IPS-NIHi11 (cell line): Measurements from ENCODE around the gene CCR3.

ENCODE experiments used
- DNase-seq: peaks from one replicate; pipeline ENCODE4 v3.0.0; 2012; ENCODE audit warnings: mixed read lengths, low spot score

The CCR3 gene

DNA sequence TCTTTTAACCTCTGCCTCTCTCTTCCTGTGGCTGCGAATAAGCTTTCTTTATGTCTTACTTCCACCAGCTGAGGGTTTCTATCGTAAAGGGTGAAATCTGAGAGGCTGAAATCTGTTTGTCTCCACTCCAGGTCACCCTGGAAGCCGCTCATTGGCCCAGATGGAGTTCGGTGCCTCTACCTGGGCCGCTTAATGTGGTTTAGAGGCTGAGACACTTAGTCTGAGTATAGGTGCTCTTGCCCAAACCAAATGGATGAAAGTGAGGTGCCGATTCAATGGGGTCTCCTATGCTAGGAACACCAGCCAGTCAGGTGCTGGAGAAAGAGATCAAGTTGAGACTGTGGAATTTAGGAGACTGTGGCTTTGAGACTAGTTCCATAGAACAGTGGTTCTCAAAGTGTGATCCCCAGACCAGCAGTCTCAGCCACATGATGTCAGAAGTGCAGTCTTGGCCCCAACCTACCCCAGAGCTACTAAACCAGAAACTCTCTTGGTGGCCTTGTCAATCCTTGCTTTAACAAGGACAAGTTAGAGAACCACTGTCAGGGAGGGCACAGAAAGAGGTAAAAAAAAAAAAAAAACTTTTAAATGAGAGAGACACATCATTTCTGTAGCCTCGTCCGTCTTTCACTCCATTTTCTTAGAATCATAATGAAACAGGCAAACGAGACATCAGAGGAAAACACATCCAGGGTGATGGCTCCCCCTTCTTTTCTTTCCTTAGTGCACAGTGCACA lies 56.8 kb downstream of the CCR3 start:
- DNase-seq: no peak

DNA sequence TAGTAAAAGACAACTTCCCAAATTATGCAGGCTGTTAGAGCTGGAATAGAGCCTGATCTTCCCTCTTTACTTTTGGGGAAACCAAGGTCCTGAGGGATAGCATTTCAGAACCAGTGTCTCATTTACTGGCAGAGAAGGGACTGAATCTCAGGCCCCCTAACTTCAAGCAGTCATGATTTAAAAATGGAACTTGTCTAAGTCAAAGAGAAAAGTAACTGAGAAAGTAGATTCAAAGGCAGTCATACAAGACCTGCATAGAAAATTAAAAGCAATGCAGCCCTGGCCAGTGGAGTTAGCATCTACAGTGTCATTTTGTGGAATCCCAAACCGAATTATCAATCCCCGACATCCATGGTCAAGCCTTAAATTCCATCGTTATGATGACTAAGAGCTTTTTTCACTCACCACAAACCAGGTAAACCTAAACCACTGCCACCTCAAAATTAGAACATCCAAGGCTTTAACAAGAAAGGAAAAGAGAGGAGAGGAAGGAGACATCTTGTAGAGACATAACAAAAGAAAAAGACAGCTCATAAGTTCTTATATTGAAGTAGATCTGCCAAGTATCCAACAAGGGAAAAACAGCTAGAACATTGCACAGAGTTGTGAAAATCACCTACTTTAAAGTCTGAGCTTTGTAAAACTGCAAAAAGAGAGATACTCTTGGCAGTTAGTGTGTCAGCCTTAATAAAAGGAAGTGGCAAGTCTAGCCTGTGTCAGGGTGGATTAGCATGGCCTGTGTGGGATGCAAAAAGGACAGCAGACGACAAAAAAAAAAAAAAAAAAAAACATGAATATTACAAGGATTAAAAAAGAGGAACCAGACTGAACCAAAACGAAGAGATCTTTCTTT lies 57.6 kb downstream of the CCR3 start:
- DNase-seq: no peak

DNA sequence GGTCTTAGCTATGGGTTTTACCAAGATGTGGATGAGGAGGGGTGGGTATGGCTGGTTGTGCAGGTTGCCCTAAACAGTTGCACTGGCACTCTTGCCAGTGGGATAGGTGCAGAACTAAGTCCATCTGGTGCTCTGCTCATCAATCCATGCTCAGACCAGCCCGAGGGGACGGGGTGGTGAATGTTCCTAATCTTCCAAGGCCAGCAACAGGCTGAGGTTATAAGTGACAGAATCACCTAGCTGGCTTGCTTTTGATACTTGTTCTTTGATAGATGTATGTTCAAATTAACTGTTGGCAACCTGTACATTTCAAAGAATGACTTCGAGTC lies 58.2 kb downstream of the CCR3 start:
- no peak for DNase-seq

DNA sequence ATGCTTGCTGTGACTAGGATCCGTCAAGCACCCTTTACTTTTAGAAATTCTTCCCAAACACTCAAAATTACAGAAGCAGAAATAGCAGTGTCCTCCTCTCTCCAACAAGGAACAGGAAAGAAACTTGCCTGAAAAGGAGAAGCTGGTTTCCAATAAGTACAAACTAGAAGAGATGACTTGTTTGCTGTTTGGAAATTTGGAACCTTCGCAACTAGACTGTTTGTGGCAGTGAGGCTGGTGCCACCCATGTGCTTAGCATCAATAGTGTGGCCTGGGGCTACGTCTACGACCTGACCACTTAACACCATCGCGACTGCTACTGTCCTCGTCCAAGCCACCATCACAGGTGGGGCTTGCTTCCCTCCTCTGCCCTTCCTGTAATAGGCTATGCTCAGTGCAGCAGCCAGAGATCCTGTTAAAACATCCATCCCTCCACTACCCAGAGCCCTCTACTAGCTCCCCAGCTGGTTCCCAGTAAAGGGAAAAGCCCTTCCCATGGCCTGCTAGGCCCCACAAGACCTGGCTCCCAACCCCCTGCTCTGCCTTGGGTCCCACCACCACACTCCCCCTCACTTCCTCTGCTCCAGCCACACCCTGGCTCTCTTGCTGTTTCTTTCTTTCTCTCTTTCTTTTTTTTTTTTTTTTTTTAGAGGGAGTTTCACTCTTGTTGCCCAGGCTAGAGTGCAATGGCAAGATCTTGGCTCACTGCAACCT lies 59.0 kb downstream of the CCR3 start:
- DNase-seq: no peak

DNA sequence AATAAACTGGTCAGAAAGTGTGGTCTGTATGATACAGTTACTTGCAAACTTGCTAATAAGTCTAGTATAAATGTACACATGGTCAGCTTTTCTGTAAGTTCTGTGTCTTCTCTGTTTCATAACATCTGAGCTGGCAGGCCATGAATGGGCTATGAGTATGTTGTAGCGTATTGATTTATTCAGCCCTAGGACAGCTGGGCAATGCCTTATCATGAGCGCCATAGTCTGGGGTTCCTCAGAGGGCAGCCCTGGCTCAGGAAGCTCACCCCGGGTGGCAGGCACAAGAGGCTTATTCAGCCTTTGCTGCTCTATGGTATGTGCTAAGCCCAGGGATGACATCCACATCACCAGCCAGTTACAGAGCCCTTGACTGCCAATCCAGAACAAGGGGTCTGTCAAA lies 61.0 kb downstream of the CCR3 start:
- no peak for DNase-seq

DNA sequence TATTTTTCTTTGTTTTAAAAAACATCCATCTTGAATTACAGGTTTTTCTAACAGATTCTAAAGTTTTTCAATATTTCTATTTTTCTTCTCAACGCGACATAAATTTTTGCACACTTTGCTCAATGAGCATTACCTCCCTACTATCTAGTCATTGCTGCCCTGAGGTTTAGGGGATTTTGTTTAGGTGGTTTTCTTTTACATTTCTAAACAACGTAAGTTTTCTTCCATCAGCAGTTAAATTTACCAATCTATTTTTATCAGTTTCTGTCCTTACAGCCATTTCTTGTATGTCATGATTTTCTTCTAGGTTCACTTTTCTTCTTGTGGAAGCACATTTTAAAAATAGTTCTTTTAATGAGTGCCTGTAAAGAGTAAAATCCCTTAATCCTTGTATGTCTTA lies 62.5 kb downstream of the CCR3 start:
- no peak for DNase-seq

DNA sequence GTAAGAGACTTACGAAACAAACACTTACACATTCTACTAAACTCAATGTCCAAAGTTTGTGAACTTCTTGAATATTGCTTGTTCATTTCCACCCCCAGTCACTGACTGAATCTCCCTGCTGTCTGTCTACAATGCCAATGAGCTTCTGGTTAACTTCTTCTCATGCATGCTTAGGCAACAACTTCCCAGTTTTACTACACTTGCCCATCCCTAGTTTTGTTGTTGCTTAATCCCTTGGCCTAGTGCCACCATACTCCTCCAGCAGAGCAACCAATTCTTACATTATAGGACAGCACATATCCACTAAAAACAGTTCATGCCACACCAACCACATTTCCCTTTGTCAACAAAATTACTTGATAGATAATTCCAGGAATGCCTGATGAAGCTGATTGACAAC lies 70.7 kb downstream of the CCR3 start:
- DNase-seq: no peak

DNA sequence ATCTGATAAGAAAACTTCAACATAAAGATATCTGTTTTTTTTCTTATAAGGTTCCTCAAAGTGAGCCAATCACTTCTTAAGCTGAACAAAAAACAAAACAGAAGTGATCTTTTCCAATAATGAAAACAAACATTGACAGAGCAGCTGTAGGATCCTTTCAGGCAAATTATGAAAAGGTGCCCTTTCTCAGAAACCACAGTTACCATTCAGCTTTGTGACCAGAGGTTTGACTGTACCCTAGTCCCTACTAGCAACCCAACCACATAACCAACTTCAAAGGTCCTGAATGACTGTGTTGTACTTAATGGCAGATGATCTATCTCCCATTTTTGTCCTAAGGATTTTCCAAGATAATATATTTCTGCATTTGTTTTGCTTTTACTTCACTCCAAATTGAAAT lies 72.3 kb downstream of the CCR3 start:
- DNase-seq: no peak

DNA sequence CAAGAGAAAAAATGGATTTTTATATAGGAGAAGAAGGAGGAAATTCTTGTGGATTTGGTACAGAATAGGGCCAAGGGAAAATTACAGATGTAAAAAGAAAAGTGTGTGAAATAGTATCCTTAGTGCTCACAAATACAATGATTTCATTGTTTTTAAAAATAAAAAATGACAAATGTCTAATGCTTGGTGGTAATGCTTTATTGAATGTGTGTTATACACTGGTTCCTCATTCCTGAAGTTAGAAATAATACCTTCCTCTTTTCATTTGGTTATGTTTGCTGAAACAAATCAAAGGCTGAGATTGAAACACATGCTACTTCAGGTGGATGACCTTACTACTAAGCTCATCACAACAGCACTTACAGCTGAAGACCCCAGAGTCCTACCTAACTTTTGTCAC lies 73.9 kb downstream of the CCR3 start:
- DNase-seq: no peak
